GM19372 (cell line): ENCODE data around the gene GORASP2.
A peak's percentile ranks its signal among the peaks of the same experiment; 100 is the strongest.

Experiments
- ATAC-seq: cut with Tn5 transposase; IDR thresholded peaks from one replicate; pipeline ENCODE4 v1.9.1; 2021; ENCODE audit warnings: mild to moderate bottlenecking, low read depth, moderate library complexity; ENCODE audit not compliant: unreplicated experiment

The GORASP2 gene

GRCh38 chr2:170922634-170923494 is 6.2 kb upstream of the GORASP2 start:
- no peak for ATAC-seq

GRCh38 chr2:170923799-170924198 is 5.3 kb upstream of the GORASP2 start:
- no peak for ATAC-seq

GRCh38 chr2:170924969-170925368 is 4.1 kb upstream of the GORASP2 start:
- no peak for ATAC-seq

GRCh38 chr2:170925923-170926322 is 3.1 kb upstream of the GORASP2 start:
- no peak for ATAC-seq

- ATAC-seq: no peak
These were observed 2.2 kb upstream of the GORASP2 start for GRCh38 chr2:170926743-170927297.

GRCh38 chr2:170928036-170928823 is 823 bp upstream of the GORASP2 start:
- ATAC-seq: no peak

GRCh38 chr2:170929686-170930050 is 615 bp downstream of the GORASP2 start:
- peak; percentile 4 for ATAC-seq

GRCh38 chr2:170930131-170930990 is 1.3 kb downstream of the GORASP2 start:
- ATAC-seq: peak; percentile 25

- ATAC-seq: no peak
These were observed 1.9 kb downstream of the GORASP2 start for GRCh38 chr2:170930991-170931266.

GRCh38 chr2:170932166-170932565 is 3.1 kb downstream of the GORASP2 start:
- ATAC-seq: no peak

- ATAC-seq: no peak
These were observed 3.9 kb downstream of the GORASP2 start for GRCh38 chr2:170932948-170933347.

GRCh38 chr2:170937709-170938379 is 8.8 kb downstream of the GORASP2 start:
- no peak for ATAC-seq

- ATAC-seq: no peak
These were observed 11.0 kb downstream of the GORASP2 start for GRCh38 chr2:170940066-170940465.

GRCh38 chr2:170942615-170943014 is 13.6 kb downstream of the GORASP2 start:
- no peak for ATAC-seq

- no peak for ATAC-seq
These were observed 14.0 kb downstream of the GORASP2 start for GRCh38 chr2:170943041-170943440.

GRCh38 chr2:170943596-170943995 is 14.5 kb downstream of the GORASP2 start:
- no peak for ATAC-seq

- no peak for ATAC-seq
These were observed 15.5 kb downstream of the GORASP2 start for GRCh38 chr2:170944545-170944944.

GRCh38 chr2:170949415-170949814 is 20.4 kb downstream of the GORASP2 start:
- ATAC-seq: no peak

- peak; percentile 77 for ATAC-seq
These were observed 21.2 kb downstream of the GORASP2 start for GRCh38 chr2:170950221-170950761.

- ATAC-seq: no peak
These were observed 24.9 kb downstream of the GORASP2 start for GRCh38 chr2:170953941-170954340.
